GM21723 (cell line): Measurements from ENCODE around the gene CRIM1.

Experiments used
- ATAC-seq: cut with Tn5 transposase; IDR thresholded peaks from one replicate; pipeline ENCODE4 v1.9.1; 2021; ENCODE audit warnings: mild to moderate bottlenecking, moderate library complexity; ENCODE audit not compliant: unreplicated experiment

CRIM1 gene

GRCh38 chr2:36423172-36423571 lies 67.6 kb downstream of the CRIM1 start:
- ATAC-seq = no peak

GRCh38 chr2:36423619-36424120 lies 68.1 kb downstream of the CRIM1 start:
- ATAC-seq = no peak

- ATAC-seq = no peak
Observed at GRCh38 chr2:36425608-36426355, 70.2 kb downstream of the CRIM1 start.

- no peak for ATAC-seq
Observed at GRCh38 chr2:36427790-36428243, 72.2 kb downstream of the CRIM1 start.

- no peak for ATAC-seq
Observed at GRCh38 chr2:36430549-36430948, 75.0 kb downstream of the CRIM1 start.

- ATAC-seq = no peak
Observed at GRCh38 chr2:36432479-36432878, 76.9 kb downstream of the CRIM1 start.

GRCh38 chr2:36433311-36434217 lies 78.0 kb downstream of the CRIM1 start:
- ATAC-seq = no peak

- ATAC-seq = no peak
Observed at GRCh38 chr2:36438449-36438977, 82.9 kb downstream of the CRIM1 start.

GRCh38 chr2:36439084-36439483 lies 83.5 kb downstream of the CRIM1 start:
- ATAC-seq = no peak

GRCh38 chr2:36441065-36441625 lies 85.6 kb downstream of the CRIM1 start:
- no peak for ATAC-seq

GRCh38 chr2:36441816-36442215 lies 86.2 kb downstream of the CRIM1 start:
- ATAC-seq = peak; percentile 56

GRCh38 chr2:36444216-36444936 lies 88.8 kb downstream of the CRIM1 start:
- no peak for ATAC-seq

GRCh38 chr2:36445185-36445866 lies 89.7 kb downstream of the CRIM1 start:
- ATAC-seq = no peak

GRCh38 chr2:36446294-36446693 lies 90.7 kb downstream of the CRIM1 start:
- ATAC-seq = no peak

- no peak for ATAC-seq
Observed at GRCh38 chr2:36449213-36449612, 93.6 kb downstream of the CRIM1 start.

GRCh38 chr2:36449943-36450392 lies 94.4 kb downstream of the CRIM1 start:
- ATAC-seq = no peak

GRCh38 chr2:36450466-36451196 lies 95.1 kb downstream of the CRIM1 start:
- ATAC-seq = no peak

- no peak for ATAC-seq
Observed at GRCh38 chr2:36451512-36451911, 95.9 kb downstream of the CRIM1 start.

GRCh38 chr2:36452260-36452659 lies 96.7 kb downstream of the CRIM1 start:
- no peak for ATAC-seq
